ENCODE results near the gene ABCA7. TPM values are rescaled to one million over a fixed set of nuclear protein-coding genes. Genes with fewer than 3 reads are reported as not detected.

The ABCA7 gene
- total RNA-seq, 4 donors from 2014 or later: 12.6 to 24.4 (median 18.7) TPM

GRCh38 chr19:995051-995827 lies 44.7 kb upstream of the ABCA7 start:
- no peak for TF ChIP-seq POLR2A (IDR thresholded peaks at IDR 0.05)
- TF ChIP-seq, protein P1, sequence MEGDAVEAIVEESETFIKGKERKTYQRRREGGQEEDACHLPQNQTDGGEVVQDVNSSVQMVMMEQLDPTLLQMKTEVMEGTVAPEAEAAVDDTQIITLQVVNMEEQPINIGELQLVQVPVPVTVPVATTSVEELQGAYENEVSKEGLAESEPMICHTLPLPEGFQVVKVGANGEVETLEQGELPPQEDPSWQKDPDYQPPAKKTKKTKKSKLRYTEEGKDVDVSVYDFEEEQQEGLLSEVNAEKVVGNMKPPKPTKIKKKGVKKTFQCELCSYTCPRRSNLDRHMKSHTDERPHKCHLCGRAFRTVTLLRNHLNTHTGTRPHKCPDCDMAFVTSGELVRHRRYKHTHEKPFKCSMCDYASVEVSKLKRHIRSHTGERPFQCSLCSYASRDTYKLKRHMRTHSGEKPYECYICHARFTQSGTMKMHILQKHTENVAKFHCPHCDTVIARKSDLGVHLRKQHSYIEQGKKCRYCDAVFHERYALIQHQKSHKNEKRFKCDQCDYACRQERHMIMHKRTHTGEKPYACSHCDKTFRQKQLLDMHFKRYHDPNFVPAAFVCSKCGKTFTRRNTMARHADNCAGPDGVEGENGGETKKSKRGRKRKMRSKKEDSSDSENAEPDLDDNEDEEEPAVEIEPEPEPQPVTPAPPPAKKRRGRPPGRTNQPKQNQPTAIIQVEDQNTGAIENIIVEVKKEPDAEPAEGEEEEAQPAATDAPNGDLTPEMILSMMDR (IDR thresholded peaks at IDR 0.05): no peak
- Histone ChIP-seq H3K27ac (no peak overlapping the region), H3K4me3 (no peak overlapping the region), H3K36me3 (peaks cover under 1 to 43% (median 3%) of the 10 kb centered on the region in 3 donors), H3K27me3 (peaks cover 0 to 66% (median 14%) of the 10 kb centered on the region in 4 donors), H3K4me1 (peaks cover 11 to 24% (median 14%) of the 10 kb centered on the region in 3 donors), H3K9me3 (no peaks in the 10 kb centered on the region)
- no peak for DNase-seq
- 60 to 68% methylated on average over 6 to 15 of the region's 26 CpGs for WGBS, 2 donors
- intact Hi-C loops (cut with DNase I): no loop called here

DNA sequence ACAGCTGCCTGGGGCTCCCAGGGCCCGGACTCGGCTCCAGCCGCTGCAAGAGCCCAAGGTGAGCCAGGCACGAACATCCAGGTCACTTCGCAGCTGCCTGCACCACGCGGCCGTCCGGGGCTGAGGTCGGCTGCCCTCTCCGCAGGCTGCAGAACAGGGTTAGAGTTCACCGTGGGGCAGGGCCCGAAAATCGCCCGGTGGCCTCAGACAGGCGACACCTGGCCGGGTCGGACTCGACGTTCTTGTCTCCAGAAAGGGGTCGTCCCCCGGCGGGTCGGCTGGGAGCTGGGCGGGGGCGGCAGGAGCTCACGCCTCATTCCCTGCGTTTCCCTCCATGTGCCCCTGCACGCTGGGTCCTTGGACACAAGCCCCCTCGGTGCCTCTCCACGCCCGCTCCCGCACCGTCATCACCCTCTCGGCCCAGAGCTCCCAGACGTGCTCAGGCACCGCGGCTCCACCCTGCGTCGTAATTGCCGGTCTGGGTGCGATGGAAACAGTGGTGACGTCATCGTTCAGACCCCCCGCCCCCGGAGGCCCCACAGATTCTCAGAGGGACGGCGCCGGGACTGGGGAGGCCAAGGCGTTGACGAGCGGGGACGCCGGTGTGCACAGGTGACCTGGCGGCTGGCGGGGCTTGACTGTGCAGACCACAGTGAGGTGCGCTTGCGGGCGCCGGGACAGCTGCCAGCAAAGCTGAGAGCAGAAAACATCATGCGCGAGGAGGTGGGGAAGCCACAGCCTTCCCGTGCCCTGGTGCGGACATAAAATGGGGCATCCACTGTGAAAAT lies 43.7 kb upstream of the ABCA7 start:
- no peak overlapping the region for H3K27ac ChIP-seq
- no peak for DNase-seq
- 2 to 4% methylated on average over 26 to 29 of the region's 64 CpGs for WGBS, 2 donors

GRCh38 chr19:998064-998463 lies 41.8 kb upstream of the ABCA7 start:
- H3K27ac ChIP-seq: no peak overlapping the region
- H3K27me3 ChIP-seq: peaks cover 8 to 94% (median 23%) of the 10 kb centered on the region in 4 donors
- H3K9me3 ChIP-seq: no peaks in the 10 kb centered on the region
- no peak for DNase-seq
- no peak overlapping the region for H3K4me3 ChIP-seq
- peaks cover 0 to 20% (median 0%) of the 10 kb centered on the region in 3 donors for H3K36me3 ChIP-seq
- H3K4me1 ChIP-seq: peaks cover 21 to 42% (median 31%) of the 10 kb centered on the region in 3 donors
- intact Hi-C loops (cut with DNase I): no loop called here
- TF ChIP-seq, protein P1 (IDR thresholded peaks at IDR 0.05): no peak
- TF ChIP-seq POLR2A (IDR thresholded peaks at IDR 0.05): no peak
- 6 to 15% methylated on average over 5 to 6 of the region's 6 CpGs for WGBS, 2 donors

More for the DNA sequence above, 43.7 kb upstream of the ABCA7 start:
- Histone ChIP-seq H3K36me3 (peaks cover 0 to 33% (median 0%) of the 10 kb centered on the region in 3 donors), H3K27me3 (peaks cover 7 to 76% (median 20%) of the 10 kb centered on the region in 4 donors), H3K4me1 (peaks cover 17 to 34% (median 24%) of the 10 kb centered on the region in 3 donors), H3K4me3 (peak overlapping the region in 1 of 4 donors; percentile 51), H3K9me3 (no peaks in the 10 kb centered on the region)
- intact Hi-C loops (cut with DNase I): no loop called here
- TF ChIP-seq, protein P1 (IDR thresholded peaks at IDR 0.05): no peak
- TF ChIP-seq POLR2A (IDR thresholded peaks at IDR 0.05): no peak

DNA sequence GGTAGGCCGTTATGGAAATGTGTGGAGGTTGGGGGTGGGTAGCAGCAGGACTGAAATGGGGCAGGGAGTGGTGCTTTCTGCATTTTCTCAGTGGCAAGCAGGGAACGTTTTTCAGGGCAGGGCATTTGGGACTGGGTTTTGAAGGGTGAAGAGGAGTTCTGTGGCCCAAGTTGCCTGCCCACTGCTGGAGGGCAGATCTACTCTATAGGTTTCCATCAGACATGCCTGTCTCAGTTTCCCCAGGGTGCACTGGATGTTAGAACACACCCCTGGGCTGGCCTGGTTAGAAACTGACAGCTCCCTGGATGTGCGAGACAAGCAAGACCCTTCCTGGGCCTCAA lies 40.6 kb upstream of the ABCA7 start:
- peaks cover 21 to 42% (median 31%) of the 10 kb centered on the region in 3 donors for H3K4me1 ChIP-seq
- WGBS, 2 donors: 37 to 47% methylated on average over 3 of the region's 3 CpGs
- no peak overlapping the region for H3K27ac ChIP-seq
- intact Hi-C loops (cut with DNase I): no loop called here
- H3K27me3 ChIP-seq: peaks cover 8 to 98% (median 23%) of the 10 kb centered on the region in 4 donors
- no peaks in the 10 kb centered on the region for H3K9me3 ChIP-seq
- DNase-seq: no peak
- peaks cover 0 to 8% (median 0%) of the 10 kb centered on the region in 3 donors for H3K36me3 ChIP-seq
- TF ChIP-seq, protein P1 (IDR thresholded peaks at IDR 0.05): no peak
- no peak for TF ChIP-seq POLR2A (IDR thresholded peaks at IDR 0.05)
- H3K4me3 ChIP-seq: no peak overlapping the region

DNA sequence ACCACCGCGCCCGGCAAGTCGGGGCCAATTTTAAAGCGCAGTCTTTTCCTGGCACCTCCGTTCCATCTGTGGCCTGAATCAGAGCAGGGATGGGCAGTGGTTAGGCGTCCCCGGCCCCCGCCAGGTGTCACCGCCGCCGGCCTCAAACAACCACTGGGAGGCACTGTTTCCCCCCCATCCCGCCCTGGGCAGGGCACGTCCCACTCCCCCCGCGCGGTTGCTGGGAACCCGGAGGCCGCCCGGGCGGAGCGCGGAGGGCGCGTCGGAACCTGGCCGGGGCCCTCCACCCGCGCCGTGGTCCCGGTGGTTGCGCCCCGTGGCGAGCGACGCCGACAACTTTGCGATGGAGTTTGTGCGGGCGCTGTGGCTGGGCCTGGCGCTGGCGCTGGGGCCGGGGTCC lies 39.8 kb upstream of the ABCA7 start, which contains the start of gene GRIN3B:
Gene GRIN3B, plus strand, starts transcription at position 325 of the 400 bp plus-strand sequence. Its CDS starts 19 bp downstream, at position 344.
- no peak for DNase-seq
- TF ChIP-seq, protein P1 (IDR thresholded peaks at IDR 0.05): peak; percentile 21 to 55 (median 42)
- TF ChIP-seq POLR2A (IDR thresholded peaks at IDR 0.05): no peak
- no CpG with 5 or more reads among the region's 43 CpGs for WGBS, 2 donors

More for the DNA sequence above, 39.8 kb upstream of the ABCA7 start, which contains the start of gene GRIN3B:
- H3K36me3 ChIP-seq: peaks cover 0 to under 1% (median 0%) of the 10 kb centered on the region in 3 donors
- H3K27me3 ChIP-seq: peaks cover 8 to 98% (median 23%) of the 10 kb centered on the region in 4 donors
- no peak within 1 kb of the TSS for H3K27ac ChIP-seq
- intact Hi-C loops (cut with DNase I): no loop called here
- peaks cover 21 to 38% (median 31%) of the 10 kb centered on the region in 3 donors for H3K4me1 ChIP-seq
- no peaks in the 10 kb centered on the region for H3K9me3 ChIP-seq
- H3K4me3 ChIP-seq: peak within 1 kb of the TSS in 2 of 4 donors; percentile 32 to 59
